Lung microvascular endothelial cell (primary cell): ENCODE data around the gene CNPY3. TPM values are rescaled to one million over a fixed set of nuclear protein-coding genes. Genes with fewer than 3 reads are reported as not detected.

Source experiments
- DNase-seq, 2 donors: peaks; one replicate each; pipeline versions ENCODE4 v3.0.0 to v3.0.0-alpha.2; 2010; ENCODE audit warnings: low read depth in 2 of 2
- total RNA-seq: library from RNA; depleted of rRNA; stranded (reverse); fragments of >200 nt; gene quantifications from 2 replicates; pipeline ENCODE4 v1.2.1, GENCODE V29; 2014

The CNPY3 gene
- total RNA-seq, 1 donor from 2014 or later: 38.1 TPM

DNA sequence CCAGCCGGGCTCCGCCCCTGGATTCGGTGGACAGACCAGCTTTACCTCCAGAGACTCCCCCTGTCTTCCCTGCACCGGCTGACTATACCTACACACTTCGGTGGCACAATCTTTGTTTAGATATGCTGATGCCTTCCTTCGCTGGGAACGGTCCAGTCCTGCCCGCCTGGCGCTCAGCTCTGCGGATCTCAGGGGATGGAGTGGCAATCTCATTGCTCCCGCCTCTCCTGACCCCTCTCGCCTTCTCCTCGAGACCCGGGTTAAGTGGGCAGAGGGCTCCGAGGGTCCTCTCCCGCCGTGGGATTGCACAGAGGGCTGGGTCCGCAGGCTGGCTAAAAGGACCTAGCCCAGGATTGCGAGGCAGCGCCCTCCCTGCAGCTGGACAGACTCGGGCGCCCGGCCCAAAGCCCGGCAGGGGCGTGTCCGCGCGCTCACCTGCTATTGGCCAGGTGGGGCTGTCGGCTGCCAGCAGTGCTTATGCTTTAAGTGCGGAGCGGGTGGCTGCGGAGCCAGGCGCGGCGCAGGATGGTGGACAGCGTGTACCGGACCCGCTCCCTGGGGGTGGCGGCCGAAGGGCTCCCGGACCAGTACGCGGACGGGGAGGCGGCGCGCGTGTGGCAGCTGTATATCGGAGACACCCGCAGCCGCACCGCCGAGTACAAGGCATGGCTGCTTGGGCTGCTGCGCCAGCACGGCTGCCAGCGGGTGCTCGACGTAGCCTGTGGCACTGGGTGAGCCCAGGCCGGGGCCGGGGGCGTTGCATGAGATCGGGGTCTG is 31.2 kb downstream of the CNPY3 start, which contains the start of gene GNMT:
GNMT (plus strand) TSS at position 512 of the 777 bp plus-strand sequence; CDS start at position 526, 14 bp downstream.
- peak; percentile 28 to 49 for DNase-seq

DNA sequence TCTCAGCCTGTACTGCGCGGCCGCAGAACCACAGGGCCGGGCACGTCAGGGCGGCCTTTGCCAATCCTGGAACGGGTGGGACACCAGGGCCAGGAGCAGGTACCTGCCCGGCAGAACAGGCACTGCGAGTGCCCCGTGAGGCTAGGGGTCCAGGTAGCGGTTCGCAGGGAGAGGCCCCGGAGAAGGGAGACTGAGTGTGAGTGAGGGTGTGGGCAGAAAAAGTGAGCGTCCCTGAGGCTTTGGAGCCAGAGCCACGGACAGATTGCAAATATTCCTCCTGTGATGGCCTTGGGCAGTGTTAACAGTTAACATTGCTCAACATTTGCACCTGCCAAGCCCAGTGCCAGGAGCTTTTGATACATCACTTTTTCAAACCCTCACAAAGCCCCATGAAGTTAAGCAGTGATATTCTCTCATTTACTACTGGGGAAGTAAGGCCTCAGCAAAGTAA is 31.8 kb downstream of the CNPY3 start:
- no peak for DNase-seq

DNA sequence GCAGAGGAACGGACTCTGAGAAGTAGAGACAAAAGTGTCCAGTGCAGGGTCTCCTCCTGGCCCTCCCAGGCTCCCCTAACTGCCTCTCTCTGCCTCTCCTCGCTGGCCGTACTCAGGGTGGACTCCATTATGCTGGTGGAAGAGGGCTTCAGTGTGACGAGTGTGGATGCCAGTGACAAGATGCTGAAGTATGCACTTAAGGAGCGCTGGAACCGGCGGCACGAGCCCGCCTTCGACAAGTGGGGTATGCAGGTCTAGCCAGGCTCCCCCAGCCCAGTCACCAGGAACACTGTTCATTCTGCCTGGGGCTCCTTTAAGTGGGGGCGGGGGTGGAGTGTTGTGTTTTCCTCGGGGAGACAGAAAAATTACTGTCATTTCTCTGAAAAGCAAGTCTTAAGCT is 32.8 kb downstream of the CNPY3 start:
- DNase-seq: no peak

DNA sequence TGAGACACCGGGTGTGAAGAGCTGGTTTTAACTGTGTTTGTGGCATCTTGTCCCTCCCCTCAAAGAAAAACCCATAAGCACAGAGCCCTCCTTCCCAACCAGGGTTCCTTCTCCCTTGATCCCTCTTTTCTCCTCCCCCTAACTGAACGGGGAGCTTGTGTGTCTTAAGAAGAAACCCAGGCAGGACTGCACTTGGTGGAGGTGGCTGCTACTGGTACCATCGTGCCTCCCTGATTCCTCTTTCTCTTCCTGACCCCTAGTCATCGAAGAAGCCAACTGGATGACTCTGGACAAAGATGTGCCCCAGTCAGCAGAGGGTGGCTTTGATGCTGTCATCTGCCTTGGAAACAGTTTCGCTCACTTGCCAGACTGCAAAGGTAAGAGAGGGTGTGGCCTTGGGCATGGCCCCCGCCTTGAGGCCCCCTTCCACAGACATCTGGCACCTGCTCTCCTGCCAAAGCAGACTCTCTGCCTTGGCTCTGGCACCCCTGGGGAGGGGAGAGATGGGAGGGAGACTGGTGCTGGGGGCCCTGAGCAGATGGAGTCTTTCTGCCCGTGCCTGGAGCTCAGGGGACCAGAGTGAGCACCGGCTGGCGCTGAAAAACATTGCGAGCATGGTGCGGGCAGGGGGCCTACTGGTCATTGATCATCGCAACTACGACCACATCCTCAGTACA is 33.4 kb downstream of the CNPY3 start:
- DNase-seq: no peak

DNA sequence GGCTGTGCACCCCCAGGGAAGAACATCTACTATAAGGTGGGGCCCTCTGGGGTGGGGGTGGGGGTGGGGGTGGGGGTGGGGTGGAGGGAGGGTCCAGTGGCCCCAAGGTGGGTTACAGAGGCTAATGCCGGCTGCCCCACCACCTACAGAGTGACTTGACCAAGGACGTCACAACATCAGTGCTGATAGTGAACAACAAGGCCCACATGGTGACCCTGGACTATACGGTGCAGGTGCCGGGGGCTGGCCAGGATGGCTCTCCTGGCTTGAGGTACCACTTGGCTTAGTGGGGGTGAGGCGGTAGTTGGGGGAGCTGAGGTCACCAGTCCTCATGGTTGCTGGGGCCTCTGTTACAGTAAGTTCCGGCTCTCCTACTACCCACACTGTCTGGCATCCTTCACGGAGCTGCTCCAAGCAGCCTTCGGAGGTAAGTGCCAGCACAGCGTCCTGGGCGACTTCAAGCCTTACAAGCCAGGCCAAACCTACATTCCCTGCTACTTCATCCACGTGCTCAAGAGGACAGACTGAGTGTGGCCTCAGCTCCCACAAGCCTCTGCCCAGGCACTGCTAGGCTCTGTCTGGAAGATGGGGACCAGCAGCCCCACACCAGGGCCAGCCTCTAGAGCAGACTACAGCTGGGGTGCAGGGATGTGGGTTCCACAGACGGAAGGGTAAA is 34.0 kb downstream of the CNPY3 start:
- no peak for DNase-seq

DNA sequence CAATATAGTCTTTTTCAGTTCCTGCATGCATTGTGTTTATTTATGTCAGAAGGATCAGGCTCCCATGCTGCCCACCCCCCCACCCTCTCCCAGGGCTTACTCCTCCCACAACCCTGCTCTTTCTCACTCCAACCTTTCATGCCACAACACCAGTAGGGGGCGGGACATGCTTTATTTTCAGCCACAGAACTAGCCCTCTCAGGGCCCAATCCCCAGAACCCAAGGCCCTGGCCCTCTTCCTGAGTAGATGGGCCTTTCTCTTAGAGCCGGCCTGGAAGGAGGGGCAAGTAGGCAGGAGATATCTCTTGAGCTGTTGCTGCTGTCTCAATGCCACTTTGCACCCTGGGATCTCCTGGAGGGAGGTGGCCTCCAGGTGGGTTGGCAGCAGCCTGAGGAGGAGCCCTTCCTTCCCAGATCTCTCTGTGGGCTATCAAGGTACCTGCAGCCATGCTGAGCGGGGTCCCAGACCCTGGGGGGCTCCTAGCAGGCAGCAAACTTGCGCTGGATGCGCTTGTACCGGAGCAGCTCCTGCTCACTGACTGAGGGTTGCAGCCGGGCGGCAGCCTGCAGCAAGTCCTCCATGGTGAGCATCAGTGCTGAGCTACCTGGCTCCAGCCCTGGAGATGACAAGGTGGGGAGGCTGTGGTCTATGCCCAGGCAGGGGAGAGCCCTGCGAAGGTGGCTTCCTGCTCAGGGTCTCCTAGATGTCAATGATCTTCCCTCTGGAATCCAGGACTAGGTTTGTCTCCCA is 34.8 kb downstream of the CNPY3 start:
- peak; percentile 66 to 71 for DNase-seq

DNA sequence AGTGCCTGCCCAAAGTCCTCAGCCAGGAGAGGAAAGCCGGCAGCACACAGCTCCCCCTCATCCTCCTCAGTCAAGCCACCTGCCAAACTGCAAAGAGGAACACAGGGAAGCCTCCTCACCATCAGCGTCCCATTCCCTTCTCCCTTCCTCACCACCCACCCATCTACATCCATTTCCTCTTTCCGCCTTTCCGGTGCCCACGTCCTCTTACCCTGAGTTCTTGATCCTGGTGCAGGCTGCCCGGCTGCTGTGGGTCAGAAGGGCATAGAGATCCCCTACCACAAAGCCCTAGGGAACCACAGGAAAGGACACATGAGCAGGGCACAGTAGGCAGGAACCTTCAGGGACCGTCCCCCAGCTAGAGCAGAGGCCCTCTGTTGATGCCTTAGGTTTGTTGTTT is 37.3 kb downstream of the CNPY3 start:
- no peak for DNase-seq

DNA sequence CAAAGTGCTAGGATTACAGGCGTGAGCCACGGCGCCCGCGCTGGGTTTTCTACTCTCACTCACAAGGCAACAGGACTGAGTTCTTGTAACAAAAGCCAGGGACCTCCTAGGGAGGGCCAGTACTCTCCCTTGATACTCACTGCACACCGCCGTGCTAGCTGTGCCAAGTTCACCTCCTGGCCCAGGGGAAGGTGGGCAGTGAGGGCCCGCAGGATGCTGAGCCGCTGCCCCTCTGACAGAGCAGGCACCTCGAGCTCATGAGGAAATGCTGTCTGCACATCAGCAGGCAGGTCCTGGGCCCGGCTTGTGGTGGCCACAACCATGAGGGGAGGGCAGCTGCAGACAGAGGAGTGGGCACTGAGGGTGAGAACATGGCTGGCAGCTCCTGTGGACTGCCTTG is 37.9 kb downstream of the CNPY3 start:
- DNase-seq: no peak

DNA sequence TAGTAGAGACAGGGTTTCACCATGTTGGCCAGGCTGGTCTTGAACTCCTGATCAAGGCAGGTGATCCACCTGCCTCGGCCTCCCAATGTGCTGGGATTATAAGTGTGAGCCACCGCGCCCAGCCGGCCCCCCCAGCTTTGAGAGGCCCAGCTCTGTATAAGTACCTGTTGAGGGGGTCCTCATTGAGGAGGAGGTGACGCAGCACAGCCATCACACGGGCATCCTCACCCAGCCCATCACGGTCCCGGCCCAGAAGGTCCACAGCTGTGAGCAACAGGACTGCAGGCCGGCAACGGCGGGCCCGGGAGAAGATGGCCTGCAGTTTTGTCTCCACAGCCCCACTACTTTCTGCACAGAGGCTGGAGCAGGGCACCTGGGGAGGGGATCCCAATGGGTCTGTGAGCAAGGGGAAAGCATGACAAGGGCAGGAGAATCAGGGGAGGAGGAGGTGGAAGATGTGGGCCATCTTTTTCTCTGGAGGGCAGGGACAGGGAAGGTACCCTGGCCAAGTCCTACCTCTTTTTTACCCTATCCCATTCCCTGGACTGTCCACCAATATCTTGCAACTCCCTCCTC is 38.9 kb downstream of the CNPY3 start:
- no peak for DNase-seq

DNA sequence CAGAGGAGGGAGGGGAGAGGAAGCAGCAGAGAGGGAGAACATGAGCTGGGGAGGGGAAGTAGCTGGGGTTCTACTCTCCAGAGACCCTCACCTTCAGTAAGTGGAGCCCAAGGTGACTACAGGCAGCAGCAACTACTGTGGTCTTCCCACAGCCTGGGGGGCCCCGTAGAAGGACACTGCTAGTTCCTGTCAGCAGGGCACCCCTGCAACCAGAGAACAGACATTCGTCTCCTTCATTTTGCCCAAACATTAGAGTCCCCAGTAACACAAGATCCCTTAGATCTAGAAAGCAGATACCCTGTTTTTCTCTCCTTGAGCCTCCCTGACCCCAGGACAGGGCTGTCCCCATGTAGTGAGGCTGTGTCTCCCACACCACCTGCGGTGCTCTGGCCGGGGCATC is 39.5 kb downstream of the CNPY3 start:
- no peak for DNase-seq

DNA sequence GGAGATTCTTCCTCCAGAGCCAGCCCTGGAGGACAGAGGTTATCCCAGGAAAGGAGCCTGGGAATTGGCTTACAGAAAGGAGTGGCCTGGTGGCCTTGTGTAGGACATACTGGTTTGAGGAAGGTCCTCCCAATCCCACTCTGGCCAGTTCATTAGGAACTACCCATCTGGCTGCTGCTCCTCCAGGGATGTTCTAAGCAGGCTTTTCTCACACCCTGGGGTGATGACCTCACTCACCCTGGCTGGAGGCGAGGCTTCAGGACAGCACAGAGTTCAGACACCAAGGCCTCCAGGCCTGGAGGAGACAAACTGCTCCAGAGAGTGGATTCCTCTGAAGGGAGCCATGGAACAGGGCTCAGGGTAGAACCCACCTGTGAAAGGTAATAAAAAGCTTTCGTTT is 40.2 kb downstream of the CNPY3 start:
- no peak for DNase-seq

DNA sequence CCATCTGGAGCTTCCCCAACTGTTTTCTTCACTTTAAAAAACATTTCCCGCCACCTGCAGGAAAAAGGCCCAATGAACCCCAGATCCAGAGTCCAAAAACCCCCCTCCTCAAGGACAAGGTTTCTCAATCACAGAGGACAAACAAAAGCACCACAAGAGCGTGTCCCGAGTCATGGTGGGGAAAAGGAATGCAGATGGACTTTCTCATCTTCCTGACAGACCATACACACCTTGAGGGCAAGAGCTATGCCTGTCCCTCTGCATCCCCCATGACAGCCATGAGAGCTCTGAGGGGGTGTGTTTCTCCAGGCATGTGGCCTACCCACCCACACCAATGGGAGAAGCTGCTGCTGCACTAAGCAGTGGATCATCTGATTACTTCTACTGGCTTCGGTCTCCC is 40.7 kb downstream of the CNPY3 start:
- DNase-seq: no peak

DNA sequence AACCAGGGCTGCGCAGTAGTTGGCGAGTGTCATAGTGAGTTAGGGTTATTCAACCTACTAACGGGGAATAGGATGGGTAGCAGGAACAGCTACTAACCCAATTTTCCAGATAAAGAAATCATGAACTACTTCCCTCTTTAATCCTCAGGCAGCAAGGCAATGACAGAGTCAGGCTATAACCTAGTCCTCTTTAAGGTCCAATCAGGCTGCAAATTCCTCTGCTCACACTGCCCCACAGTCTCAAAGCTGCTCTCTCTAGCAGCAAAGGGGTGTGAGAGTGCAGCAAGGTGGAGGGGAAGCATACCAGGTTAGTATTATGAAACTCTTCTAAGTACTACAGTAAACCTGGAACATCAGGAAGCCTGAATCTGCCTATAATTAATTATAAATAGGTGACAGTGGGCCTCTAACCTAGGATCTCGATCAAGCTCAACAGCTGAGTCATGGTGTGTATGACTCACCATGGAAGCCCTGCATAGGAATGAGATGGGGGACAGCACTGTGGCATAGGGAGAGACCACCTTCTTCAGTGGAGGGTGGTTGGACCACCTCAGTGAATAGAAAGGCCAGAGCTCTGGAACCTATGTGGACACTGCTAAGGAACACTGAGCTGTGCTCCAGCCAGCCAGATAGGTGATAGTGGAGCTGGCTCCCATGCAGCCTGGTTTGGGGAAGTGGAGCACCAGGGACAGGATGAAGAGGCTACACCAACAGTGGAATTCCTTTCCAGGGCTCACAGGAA is 41.8 kb downstream of the CNPY3 start:
- DNase-seq: peak; percentile 41 to 60

DNA sequence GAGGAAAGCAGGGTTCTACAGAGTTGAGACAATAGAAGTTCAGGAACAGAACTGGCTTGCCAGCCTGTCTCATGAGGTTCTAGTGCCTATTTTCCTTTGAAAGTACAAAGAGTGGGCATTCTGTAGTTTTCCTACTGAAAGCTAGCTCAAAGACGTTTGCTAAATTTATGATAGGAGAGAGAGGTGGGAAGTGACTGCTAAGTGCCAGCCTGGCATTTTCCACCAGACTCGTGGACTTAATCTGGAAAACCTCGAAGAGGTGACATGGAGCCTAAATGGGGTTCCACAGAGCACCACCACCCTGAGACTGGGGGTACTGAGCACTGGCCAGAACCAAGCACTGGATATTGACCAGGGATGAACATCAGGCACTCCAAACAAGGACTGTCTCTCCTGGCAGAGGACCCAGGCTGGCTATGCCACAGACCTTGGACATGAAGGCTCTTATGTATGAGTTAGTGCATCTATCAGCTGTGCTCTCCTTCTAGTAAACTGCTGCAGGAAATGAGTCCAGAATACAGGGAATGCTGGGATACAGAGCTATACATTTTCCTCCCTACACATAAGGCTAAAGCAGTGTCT is 42.6 kb downstream of the CNPY3 start:
- DNase-seq: no peak

DNA sequence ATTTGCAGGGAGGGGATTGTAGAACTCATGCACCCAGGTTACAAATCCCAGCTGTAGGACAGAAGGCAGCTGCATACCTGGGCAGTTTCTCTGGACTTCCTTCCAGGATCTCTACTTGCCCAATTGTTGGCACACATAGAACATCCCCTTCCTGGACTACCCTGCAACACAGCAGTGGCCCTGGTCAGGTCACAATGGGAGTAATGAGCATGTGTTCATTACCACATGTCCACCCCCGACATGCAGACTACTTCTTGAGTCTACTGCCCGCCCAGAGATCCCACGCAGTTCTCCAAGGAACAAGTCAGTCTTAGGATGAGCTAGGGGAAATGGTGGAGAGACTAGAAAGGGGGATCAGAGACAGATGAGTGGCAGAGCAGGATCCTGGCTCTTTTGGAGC is 44.6 kb downstream of the CNPY3 start:
- DNase-seq: no peak

DNA sequence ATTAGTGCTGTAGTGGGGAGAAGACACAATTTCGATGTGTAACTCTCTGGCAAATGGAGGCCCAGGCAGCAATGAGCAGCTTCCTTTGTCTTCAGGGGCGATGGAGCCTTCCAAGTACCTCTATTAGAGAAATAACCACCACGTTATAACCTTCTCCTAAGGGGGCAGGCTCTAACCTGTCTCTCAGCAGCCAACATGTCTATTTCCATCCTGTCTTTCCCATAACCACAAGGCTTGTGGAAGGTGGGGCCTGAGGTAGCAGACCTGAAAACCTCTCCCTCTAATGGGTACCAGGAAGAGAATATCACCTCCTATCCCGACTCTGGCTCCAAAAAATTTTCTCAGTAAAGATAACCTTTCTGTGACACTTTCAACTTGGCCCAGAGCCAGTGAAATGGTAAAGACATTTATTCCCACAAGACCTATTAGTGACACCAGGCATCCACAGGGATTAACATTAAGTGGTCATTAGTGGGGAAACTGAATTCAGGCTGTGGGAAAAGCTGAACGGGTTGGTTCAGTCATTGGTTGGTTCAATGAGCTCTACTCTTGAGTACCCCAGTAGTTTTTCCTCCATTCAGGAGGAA is 45.7 kb downstream of the CNPY3 start:
- no peak for DNase-seq

DNA sequence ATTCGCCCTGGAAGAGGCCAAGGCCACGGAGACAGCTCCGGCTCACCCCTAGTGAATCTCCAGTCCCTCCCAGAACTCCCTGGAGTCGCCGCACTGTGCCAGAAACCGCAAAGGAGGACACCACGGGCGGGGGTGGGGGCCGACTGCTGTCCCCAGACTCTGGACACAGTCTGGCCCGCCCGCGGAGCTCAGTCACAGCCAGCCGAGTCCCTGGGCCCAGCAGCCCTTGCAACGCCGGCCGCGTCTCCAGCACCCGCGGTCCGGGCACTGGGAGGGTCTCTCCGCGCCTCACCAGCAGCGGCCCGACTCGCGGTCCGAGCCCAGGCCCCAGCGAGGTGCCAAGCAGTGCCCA is 49.2 kb downstream of the CNPY3 start:
- peak in 1 of 2 donors; percentile 28 for DNase-seq

DNA sequence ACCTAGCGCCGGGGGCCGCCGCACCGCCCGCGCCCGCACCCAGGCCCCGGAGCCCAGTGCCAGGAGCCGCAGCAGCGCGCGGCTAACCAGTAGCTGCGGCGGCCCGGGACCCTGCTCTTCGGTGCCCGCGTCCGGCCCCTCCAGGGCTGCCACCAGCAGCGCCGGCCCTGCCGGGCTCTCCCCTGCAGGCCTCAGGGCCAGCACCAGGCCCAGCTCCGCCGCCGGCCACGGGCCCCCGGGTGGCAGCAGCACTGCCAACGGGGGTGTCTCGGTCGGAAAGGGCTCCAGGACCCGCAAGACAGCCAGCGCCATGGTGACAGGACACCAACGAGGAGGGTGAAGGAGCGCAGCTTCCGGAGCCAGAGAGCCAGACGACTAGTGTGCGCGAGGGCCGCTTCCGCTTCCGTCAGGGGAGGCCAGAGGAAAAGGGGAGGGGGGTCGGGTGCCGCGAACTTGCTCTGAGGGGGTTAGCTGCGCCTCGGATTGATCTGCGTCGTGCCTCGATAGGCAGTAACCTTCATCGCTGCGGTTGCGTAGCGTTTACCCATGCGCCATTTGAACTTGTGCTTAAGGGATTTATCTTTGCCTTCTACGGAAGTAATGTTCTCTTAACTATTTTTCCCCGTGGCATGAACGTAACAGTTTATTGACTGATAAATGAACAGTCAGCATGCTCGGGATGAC is 49.7 kb downstream of the CNPY3 start, which contains the start of gene PEX6:
PEX6 (minus strand) TSS at position 343 of the 684 bp plus-strand sequence; CDS start at position 312, 31 bp downstream.
- DNase-seq: peak; percentile 75 to 80

DNA sequence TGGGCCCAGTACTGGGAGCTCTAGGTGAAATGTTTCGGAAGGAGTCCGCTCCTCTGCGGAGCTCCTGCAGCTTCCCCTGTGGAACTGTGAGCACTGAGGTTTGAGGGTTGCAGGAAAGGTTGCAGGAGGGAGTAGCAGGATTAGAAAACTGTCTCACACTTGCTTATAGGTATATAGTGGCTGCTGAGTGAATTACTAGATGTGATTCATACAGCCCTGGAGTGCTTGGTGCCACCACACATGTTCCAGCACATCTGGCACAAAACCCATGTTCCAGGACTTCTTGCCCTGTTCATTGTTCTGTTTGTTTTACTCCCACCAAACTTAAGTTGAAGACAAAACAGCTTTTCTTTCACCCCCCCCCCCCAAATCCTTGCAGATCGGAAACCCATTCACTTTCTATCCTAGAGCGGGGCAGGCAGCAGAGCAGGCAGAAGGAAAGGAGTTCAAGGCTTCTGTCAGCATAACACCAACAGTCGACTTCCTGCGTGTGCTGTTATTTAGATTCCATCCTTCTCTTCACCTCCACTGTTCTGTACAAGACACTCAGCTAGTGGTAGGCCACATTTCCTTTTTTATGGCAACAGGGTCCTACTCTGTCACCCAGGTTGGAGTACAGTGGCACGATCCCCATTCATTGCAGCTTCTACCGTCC is 50.4 kb downstream of the CNPY3 start:
- DNase-seq: peak; percentile 44 to 56
